Mammary epithelial cell (primary cell): ENCODE measurements around the gene VWA2.

Experiments
- CTCF ChIP-seq, 2 donors: IDR thresholded peaks in 1 of 2; conservative IDR thresholded peaks in 1 of 2; 2 replicates each; pipeline ENCODE4 v1.5.1; 2011 to 2012; ENCODE audit warnings: inconsistent platforms in 2 of 2, low read length in 2 of 2, mild to moderate bottlenecking in 2 of 2, control low read depth in 1 of 2, low read depth in 1 of 2; ENCODE audit not compliant: insufficient read depth in 1 of 2; ENCODE audit errors: extremely low read depth in 1 of 2
- EZH2 ChIP-seq: IDR thresholded peaks from 2 replicates; pipeline ENCODE4 v1.6.1; 2012; ENCODE audit warnings: low read length, inconsistent platforms, borderline replicate concordance

GRCh38 chr10:114311023-114311422, 72.0 kb downstream of the VWA2 start:
- TF ChIP-seq CTCF (conservative IDR thresholded peaks at IDR 0.05 in 1 of 2, IDR thresholded peaks at IDR 0.05 in 1 of 2; ENCODE audit: extremely low read depth in 1 of 2, insufficient read depth in 1 of 2, low read depth in 1 of 2, low read length in 2 of 2) (no peak), EZH2 (no peak)
